Cerebellar cortex (tissue), 1 donor: ENCODE results near the gene CCDC174.

Source experiments
- DNase-seq: peaks from one replicate; pipeline ENCODE4 v3.0.0-alpha.2; 2015; ENCODE audit warnings: low spot score

The CCDC174 gene

DNA sequence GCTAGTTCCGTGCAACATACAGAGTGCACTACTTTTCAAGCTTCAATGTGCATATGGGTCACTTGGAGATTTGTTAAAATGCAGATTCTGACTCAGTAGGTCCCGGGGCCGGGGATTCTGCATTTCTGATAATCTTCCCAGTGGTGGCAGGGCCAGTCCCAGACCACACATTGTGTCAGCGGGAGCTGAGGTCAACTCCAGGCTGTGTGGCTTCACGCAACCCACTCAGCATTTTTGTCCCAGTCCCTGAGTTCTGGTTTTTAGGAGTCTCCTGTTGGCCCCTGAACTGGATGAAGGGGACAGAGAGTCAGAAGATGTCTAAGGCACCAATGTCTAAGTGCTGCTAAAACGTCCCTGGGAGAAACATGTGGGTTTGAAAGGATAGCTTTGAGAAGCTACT, 26.1 kb upstream of the CCDC174 start:
- no peak for DNase-seq

DNA sequence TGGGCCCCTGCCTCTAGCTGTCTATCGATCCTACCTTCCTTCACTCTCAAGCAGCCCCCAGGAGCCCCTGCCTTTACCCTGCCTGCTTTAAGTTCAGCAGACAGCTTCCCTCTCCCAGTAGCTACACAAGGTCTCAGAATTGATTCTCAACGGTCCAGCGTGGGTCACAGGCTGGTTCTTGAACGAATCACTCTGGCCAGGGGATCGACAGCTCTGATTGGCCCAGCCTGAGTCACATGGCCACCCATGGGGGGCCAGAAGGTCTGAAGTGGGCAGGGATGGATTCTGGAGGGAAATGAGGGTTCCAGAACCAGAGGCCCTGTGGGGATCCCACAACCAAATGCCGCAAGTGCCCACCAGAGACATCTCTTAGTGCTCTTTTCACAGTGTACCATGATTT, 23.7 kb upstream of the CCDC174 start:
- no peak for DNase-seq

DNA sequence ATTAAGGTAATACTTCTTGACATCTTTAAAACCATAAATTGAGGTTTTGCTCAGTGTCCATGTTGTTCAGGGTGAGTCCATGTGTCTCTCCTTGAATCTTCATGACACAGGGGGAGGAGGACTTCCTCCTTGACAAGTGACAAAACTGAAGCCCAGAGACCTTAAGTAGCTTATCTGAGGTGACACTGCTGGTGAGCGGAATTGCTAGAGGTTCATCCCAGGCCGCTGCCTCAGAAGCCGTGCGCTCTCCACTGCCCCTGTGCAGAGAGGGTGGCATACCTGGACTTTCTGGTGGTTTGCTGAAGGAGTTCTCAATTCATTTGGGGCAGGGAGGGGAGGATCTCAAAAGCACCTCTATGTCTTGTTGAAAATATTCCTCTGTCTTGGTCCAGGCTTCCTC, 23.2 kb upstream of the CCDC174 start:
- no peak for DNase-seq

DNA sequence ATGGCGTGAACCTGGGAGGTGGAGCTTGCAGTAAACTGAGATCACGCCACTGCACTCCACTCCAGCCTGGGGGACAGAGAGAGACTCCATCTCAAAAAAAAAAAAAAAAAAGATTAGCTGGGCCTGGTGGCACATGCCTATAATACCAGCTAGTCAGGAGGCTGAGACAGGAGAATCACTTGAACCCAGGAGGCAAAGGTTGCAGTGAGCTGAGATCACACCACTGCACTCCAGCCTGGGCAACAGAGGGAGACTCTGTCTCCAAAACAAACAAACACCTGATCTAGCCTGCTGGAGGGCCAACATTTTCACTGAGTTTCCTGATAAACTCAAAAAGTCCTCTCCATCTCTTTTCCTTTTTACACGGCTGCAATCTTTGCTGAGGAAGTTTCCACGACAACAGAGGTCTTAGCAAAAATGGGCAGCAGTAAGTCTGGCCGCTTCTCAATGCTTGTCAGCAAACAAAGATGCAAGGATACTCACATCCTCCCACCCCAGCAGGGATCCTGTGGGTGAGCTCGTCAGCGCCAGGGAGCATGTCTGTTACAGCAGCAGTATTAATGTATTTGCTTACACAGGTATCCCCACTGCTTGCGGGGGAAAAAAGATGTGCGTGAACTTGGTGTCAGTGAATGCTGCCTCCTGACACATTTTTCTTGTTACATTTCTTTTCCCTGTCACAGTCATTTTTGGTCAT, 21.0 kb upstream of the CCDC174 start:
- no peak for DNase-seq

- DNase-seq, result no peak
Measured at GRCh38 chr3:14631101-14631497, 20.5 kb upstream of the CCDC174 start.

- no peak for DNase-seq
Measured at GRCh38 chr3:14631687-14632441, 19.7 kb upstream of the CCDC174 start.

DNA sequence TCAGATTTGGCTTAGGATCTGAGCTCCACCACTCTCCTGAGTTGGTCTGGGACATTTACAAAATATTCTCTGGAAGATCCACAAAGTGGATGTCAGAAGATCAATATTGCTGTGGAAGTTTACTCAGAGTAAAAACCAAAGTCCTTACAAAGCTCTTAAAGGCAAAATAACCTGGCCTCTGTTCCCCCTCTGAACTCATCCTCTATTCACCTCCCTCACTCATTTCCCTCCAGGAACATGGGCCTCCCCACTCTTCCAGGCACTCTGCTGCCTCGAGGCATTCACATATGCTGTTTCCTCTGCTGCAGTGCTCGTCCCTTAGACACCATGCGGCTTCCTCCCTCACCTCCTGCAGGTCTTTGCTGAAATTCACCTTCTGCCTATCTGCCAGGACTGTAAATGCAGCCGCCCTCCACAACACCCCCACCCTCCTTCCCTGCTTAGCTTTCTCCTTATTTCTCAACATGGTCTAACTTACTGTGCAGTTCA, 19.1 kb upstream of the CCDC174 start:
- no peak for DNase-seq

DNA sequence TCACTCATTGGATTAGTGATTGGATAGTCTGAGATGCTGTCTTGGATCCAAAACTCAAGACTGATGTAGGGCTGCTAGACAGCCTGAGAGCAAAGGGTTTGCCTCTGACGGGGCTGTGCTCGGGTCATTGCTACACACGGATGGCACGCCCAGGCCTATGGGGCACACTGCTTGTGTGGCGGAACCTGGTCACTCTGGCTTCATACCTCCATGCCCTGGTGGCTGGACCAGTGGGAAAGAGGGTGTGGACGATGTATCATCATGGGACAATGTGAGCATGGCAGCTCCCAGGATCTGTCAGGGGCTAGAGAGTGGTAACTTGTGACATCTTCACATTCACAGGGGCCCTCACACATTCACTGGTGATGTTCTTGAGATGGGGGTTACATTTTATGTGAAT, 18.1 kb upstream of the CCDC174 start:
- no peak for DNase-seq

GRCh38 chr3:14633819-14634424, 17.6 kb upstream of the CCDC174 start:
- peak; percentile 36 for DNase-seq

- DNase-seq, result no peak
Measured at GRCh38 chr3:14634763-14635400, 16.7 kb upstream of the CCDC174 start.

DNA sequence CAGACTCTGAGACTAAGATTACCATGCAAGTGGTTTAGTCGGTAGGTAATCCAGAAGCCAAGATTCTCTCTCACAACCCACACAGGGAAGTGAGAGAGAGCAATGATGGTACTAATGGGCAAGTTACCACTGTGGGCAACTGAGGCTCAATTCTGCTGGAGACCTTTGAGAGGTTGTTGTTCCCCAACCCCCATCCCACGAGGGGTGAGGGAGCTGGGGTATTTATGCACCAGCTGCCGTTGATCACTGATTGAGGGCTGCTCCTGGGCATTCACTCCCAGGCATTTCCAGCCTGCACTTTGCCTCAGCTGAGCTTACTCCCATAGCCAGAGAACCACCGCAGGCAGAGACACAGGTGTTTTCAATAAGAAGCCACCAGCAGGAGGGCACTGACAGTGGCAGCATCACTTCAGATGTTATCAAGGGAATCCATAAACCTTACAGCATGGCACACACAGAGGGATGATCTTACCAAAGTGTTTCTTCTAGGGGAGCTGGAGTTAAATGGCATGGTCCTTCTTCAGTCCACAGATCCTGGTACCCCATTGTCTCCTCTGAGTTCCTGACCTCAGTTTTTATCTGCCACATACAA, 15.0 kb upstream of the CCDC174 start:
- DNase-seq, result no peak

- DNase-seq, result no peak
Measured at GRCh38 chr3:14640157-14640562, 11.4 kb upstream of the CCDC174 start.

DNA sequence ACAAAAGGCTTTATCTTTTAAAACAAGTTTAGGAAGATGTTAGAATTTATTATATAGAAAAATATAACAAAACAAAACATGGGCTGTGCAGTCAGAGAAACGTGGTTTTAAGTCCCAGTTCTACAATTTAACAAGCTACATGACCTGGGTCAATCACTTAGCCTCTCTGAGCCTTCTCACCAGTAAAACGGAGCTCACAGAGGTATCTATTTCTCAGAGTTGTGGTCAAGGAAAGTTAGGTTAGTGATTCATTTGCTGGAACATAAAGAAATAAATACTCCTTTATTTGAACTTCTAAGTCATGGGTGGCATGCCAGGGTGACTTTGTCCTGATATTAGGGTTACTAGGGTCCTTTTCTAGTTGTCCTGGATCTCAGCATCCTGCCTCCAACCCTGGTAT, 10.8 kb upstream of the CCDC174 start:
- no peak for DNase-seq

- DNase-seq, result no peak
Measured at GRCh38 chr3:14641346-14641745, 10.2 kb upstream of the CCDC174 start.

- no peak for DNase-seq
Measured at GRCh38 chr3:14645453-14645852, 6.1 kb upstream of the CCDC174 start.

DNA sequence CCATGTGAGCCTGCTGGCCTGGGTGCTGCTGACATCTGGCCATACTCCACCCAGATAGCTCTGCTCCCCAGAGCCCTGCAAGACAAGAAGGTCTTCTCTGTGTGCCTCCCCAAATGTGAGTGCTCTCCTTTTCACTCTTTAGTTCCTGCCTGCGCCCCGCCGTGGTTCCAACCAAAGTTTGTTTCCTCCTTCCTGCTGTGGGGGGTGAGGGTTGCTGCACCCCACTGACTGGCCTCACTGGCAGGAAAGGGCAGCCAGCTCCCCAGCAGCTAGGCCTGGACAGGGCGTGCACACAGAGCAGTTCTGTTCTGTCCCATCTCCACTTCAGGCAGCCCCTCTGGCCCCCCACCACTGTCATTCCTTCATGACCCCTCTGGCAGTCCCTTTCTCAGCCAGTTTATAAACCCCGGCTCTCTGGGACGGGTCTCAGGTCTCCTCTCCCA, 5.4 kb upstream of the CCDC174 start:
- no peak for DNase-seq

DNA sequence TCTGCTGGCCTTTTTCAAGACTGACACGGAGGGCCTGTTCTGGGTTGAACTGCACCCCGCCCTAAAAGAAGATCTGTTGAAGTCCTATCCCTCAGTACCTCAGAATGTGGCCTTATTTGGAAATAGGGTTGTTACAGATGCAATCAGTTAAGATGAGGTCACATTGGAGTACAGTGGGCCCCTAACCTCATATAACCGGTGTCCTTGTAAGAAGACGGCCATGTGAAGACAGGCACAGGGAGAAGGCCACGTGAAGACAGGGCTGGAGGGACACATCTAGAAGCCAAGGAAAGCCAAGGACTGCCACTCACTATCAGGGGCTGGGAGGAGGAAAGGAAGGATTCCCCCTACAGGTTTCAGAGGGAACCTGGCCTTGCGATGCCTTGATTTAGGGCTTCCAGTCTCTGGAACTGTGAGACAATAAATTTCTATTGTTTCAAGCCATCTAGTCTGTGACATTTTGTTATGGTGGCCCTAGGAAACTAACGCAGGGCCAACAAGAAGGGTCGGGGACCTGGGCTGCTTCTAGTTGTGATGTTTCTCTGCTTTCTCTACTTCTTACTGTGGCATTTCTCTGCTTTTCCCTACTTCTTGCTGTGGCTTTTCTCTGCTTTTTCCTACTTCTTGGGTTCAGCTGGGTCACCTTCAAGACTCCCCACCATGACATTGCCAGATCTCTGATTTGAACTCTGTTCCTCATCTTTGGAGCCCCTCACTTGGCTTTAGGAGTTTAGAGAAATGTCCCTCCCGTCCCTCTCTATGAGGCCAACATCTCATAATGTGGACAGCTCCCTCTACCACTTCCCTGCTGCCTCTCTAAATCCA, 4.8 kb upstream of the CCDC174 start:
- no peak for DNase-seq

DNA sequence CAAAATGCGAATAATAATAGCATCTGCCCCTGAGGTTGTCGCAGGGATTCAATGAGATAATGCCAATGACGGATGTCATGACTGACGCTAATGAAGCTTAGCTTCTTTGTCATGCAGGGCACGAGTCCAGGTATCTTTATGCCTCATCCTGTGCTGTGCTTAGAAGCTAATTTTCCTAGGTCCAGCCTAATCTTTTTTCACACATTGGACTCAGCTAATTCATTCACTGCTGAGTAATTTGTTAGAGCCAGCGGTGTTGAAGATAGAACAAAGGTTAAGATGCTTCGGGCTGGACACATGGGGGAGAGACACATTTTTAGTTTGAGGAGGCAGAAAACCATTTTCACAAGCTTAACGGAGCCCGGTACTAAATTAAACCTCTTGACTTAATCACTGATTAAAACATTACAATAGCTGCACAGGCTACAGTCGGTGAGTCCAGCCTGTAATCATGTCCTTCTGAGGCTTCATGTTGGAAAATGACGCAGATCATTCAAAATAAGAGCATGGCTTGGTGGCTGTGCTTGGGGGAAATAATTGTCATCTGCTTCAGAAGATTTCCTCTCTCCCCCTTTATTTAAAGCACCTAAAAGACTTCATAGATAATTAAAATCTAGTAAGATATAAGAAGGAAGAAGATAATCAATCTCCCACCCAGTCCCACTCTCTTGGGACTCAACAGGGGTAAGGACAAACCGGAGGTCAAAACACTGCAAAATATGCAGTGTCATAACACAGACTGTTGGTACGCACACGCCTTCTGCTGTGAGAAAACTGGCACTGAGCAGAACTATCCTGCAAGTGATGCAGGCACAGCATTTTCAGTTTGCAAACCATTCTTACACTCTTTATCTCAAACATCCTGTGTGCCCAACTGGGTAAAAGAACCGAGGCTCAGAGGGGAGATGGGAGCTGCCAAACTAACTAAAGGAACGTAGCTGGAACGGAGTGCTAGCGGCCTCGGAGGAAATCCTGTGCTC, 3.3 kb upstream of the CCDC174 start:
- no peak for DNase-seq

GRCh38 chr3:14649466-14649865, 2.1 kb upstream of the CCDC174 start:
- no peak for DNase-seq

DNA sequence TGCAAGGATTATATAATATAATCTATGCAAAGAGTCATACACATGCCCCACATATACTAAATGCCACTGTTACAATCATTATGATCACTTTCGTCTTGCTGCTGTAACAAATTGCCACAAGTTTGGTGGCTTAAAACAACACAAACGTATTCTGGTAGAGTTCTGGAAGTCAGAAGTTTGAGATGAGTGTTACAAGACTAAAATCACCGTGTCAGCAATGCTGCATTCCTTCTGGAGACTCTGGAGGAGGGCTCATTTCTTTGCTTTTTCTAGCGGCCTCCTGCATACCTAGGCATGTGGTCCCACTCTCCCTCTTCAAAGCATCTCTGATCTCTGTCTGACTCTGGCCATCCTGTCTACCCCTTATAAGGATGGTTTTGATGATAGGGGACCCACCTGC, 1.4 kb upstream of the CCDC174 start:
- no peak for DNase-seq
